Mucosa of rectum (tissue), 2 donors: Measurements from ENCODE around the gene EYA3.

Source experiments
- H3K27ac ChIP-seq, 2 donors: one replicate each; pipeline ENCODE4 v1.7.0; 2013; ENCODE audit warnings: inconsistent platforms in 2 of 2, low read depth in 2 of 2, low read length in 2 of 2
- H3K27me3 ChIP-seq, 2 donors: one replicate each; pipeline ENCODE4 v1.7.0; 2013; ENCODE audit warnings: low read length in 2 of 2; ENCODE audit not compliant: control insufficient read depth in 2 of 2, insufficient read depth in 2 of 2
- H3K36me3 ChIP-seq, 2 donors: one replicate each; pipeline ENCODE4 v1.7.0; 2013; ENCODE audit warnings: low read length in 2 of 2; ENCODE audit not compliant: control insufficient read depth in 2 of 2, insufficient read depth in 2 of 2
- H3K4me1 ChIP-seq, 2 donors: one replicate each; pipeline ENCODE4 v1.7.0; 2013; ENCODE audit warnings: low read length in 2 of 2, mild to moderate bottlenecking in 1 of 2; ENCODE audit not compliant: control insufficient read depth in 2 of 2, insufficient read depth in 2 of 2
- H3K4me3 ChIP-seq, 2 donors: one replicate each; pipeline ENCODE4 v1.7.0; 2013; ENCODE audit warnings: low read length in 2 of 2
- H3K9ac ChIP-seq, 2 donors: one replicate each; pipeline ENCODE4 v1.7.0; 2013; ENCODE audit warnings: low read length in 2 of 2, low read depth in 1 of 2, mild to moderate bottlenecking in 1 of 2
- H3K9me3 ChIP-seq, 2 donors: one replicate each; pipeline ENCODE4 v1.7.0; 2013; ENCODE audit warnings: low read length in 2 of 2; ENCODE audit not compliant: control insufficient read depth in 2 of 2
- donor health status: healthy.
- donor health status: Normal muscosa, but diverticular disease.

The EYA3 gene

GRCh38 chr1:27951396-27951795, 137.0 kb downstream of the EYA3 start:
- Histone ChIP-seq H3K4me1 (peaks cover 12 to 18% of the 10 kb centered on the region in 2 donors), H3K27me3 (no peaks in the 10 kb centered on the region), H3K9me3 (no peaks in the 10 kb centered on the region), H3K36me3 (peaks cover 0 to 3% of the 10 kb centered on the region in 2 donors), H3K4me3 (no peak overlapping the region), H3K27ac (peak overlapping the region; percentile 62 to 89), H3K9ac (peak overlapping the region in 1 of 2 donors; percentile 36)

GRCh38 chr1:27949027-27949426, 139.4 kb downstream of the EYA3 start:
- Histone ChIP-seq H3K9me3 (no peaks in the 10 kb centered on the region), H3K4me1 (peaks cover 12 to 18% of the 10 kb centered on the region in 2 donors), H3K36me3 (peaks cover 0 to 9% of the 10 kb centered on the region in 2 donors), H3K27ac (no peak overlapping the region), H3K27me3 (no peaks in the 10 kb centered on the region), H3K9ac (no peak overlapping the region), H3K4me3 (no peak overlapping the region)

GRCh38 chr1:27945020-27945419, 143.4 kb downstream of the EYA3 start:
- Histone ChIP-seq H3K36me3 (peaks cover 0 to 9% of the 10 kb centered on the region in 2 donors), H3K4me3 (no peak overlapping the region), H3K4me1 (no peaks in the 10 kb centered on the region), H3K9me3 (no peaks in the 10 kb centered on the region), H3K9ac (no peak overlapping the region), H3K27me3 (no peaks in the 10 kb centered on the region), H3K27ac (no peak overlapping the region)

GRCh38 chr1:27941671-27942540, 146.5 kb downstream of the EYA3 start:
- Histone ChIP-seq H3K4me1 (peaks cover 4 to 5% of the 10 kb centered on the region in 2 donors), H3K27me3 (no peaks in the 10 kb centered on the region), H3K9ac (no peak overlapping the region), H3K27ac (peak overlapping the region in 1 of 2 donors; percentile 4), H3K9me3 (no peaks in the 10 kb centered on the region), H3K36me3 (peaks cover 0 to 6% of the 10 kb centered on the region in 2 donors), H3K4me3 (no peak overlapping the region)

- no peak overlapping the region for H3K4me3 ChIP-seq
- no peak overlapping the region for H3K9ac ChIP-seq
- H3K27ac ChIP-seq = peak overlapping the region in 1 of 2 donors; percentile 4
- H3K9me3 ChIP-seq = no peaks in the 10 kb centered on the region
- no peaks in the 10 kb centered on the region for H3K27me3 ChIP-seq
- H3K36me3 ChIP-seq = peaks cover 0 to 6% of the 10 kb centered on the region in 2 donors
- peaks cover 4 to 5% of the 10 kb centered on the region in 2 donors for H3K4me1 ChIP-seq
These were observed 147.4 kb downstream of the EYA3 start for GRCh38 chr1:27940870-27941560.

GRCh38 chr1:27940297-27940696, 148.1 kb downstream of the EYA3 start:
- Histone ChIP-seq H3K27me3 (no peaks in the 10 kb centered on the region), H3K4me3 (no peak overlapping the region), H3K9me3 (no peaks in the 10 kb centered on the region), H3K9ac (no peak overlapping the region), H3K4me1 (peaks cover 4 to 5% of the 10 kb centered on the region in 2 donors), H3K36me3 (peaks cover 0 to under 1% of the 10 kb centered on the region in 2 donors), H3K27ac (no peak overlapping the region)

- Histone ChIP-seq H3K9me3 (no peaks in the 10 kb centered on the region), H3K27ac (no peak overlapping the region), H3K27me3 (peaks cover 0 to 6% of the 10 kb centered on the region in 2 donors), H3K4me3 (no peak overlapping the region), H3K4me1 (peaks cover 8 to 9% of the 10 kb centered on the region in 2 donors), H3K36me3 (no peaks in the 10 kb centered on the region), H3K9ac (no peak overlapping the region)
These were observed 149.9 kb downstream of the EYA3 start for GRCh38 chr1:27938488-27938887.

- H3K9ac ChIP-seq = no peak overlapping the region
- H3K27me3 ChIP-seq = peaks cover 0 to 6% of the 10 kb centered on the region in 2 donors
- no peak overlapping the region for H3K27ac ChIP-seq
- no peak overlapping the region for H3K4me3 ChIP-seq
- no peaks in the 10 kb centered on the region for H3K9me3 ChIP-seq
- H3K4me1 ChIP-seq = peaks cover 8 to 9% of the 10 kb centered on the region in 2 donors
- no peaks in the 10 kb centered on the region for H3K36me3 ChIP-seq
These were observed 150.9 kb downstream of the EYA3 start for GRCh38 chr1:27937524-27937836.

- H3K27me3 ChIP-seq = peaks cover 0 to 6% of the 10 kb centered on the region in 2 donors
- H3K27ac ChIP-seq = no peak overlapping the region
- no peak overlapping the region for H3K4me3 ChIP-seq
- H3K36me3 ChIP-seq = no peaks in the 10 kb centered on the region
- no peak overlapping the region for H3K9ac ChIP-seq
- no peaks in the 10 kb centered on the region for H3K9me3 ChIP-seq
- peaks cover 8 to 9% of the 10 kb centered on the region in 2 donors for H3K4me1 ChIP-seq
These were observed 152.0 kb downstream of the EYA3 start for GRCh38 chr1:27936370-27936769.

- peak overlapping the region in 1 of 2 donors; percentile 78 for H3K27ac ChIP-seq
- peaks cover 0 to 6% of the 10 kb centered on the region in 2 donors for H3K27me3 ChIP-seq
- H3K4me1 ChIP-seq = peaks cover 8 to 9% of the 10 kb centered on the region in 2 donors
- peak overlapping the region; percentile 55 to 87 for H3K4me3 ChIP-seq
- no peaks in the 10 kb centered on the region for H3K9me3 ChIP-seq
- peak overlapping the region; percentile 65 to 75 for H3K9ac ChIP-seq
- no peaks in the 10 kb centered on the region for H3K36me3 ChIP-seq
These were observed 152.7 kb downstream of the EYA3 start for GRCh38 chr1:27935721-27936120.
